ENCODE results near the gene SLIT3. TPM values are rescaled to one million over a fixed set of nuclear protein-coding genes. Genes with fewer than 3 reads are reported as not detected.
A peak's percentile ranks its signal among the peaks of the same experiment; 100 is the strongest.

Gene SLIT3
- total RNA-seq, 1 experiment from 2014 or later: 0.44 TPM

DNA sequence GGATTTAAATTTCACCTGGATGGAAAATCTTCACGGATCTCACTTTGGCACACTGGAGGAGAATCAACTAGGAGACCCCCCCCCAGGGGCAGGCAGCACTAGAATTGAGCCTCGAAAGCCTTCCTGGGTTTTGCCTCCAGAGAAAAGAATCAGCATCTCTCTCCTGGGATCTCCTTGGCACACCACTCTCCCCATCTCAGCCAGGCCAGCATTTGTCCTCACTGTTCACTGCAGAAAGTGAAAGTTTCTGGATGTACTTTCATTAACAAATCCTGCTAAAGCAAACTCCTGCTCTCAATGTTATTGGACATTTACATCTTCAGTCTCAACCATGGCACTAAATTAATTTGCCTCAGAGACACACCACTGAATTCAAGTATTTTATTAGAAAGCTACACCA lies 312.2 kb downstream of the SLIT3 start:
- Histone ChIP-seq H4K20me1 (ENCODE audit: low read length) (no peaks in the 10 kb centered on the region), H2AFZ (ENCODE audit: low read length) (no peak overlapping the region), H3K9me3 (ENCODE audit: low read length) (no peaks in the 10 kb centered on the region), H3K27me3 (ENCODE audit: low read length) (0 out of 2 replicates have a peak, but pooled peaks cover 20% of the 10 kb centered on the region), H3K9me2 (replicated peaks; ENCODE audit: low read length) (no peaks in the 10 kb centered on the region), H3F3A (ENCODE audit: low read length, unreplicated experiment) (no peaks in the 10 kb centered on the region), H3K4me2 (ENCODE audit: low read length) (no peak overlapping the region), H3K27ac (ENCODE audit: low read length) (no peak overlapping the region), H3K36me3 (ENCODE audit: low read depth, low read length) (no peaks in the 10 kb centered on the region), H3K9ac (ENCODE audit: low read length) (no peak overlapping the region), H3K4me3 (ENCODE audit: low read length) (no peak overlapping the region), H3K4me1 (ENCODE audit: insufficient read depth, low read length) (peaks cover 14% of the 10 kb centered on the region), H3K79me2 (ENCODE audit: low read length) (no peaks in the 10 kb centered on the region)
- TF ChIP-seq EZH2phosphoT487 (IDR thresholded peaks at IDR 0.05; ENCODE audit: borderline replicate concordance, low read length) (no peak), EZH2 (IDR thresholded peaks at IDR 0.05; ENCODE audit: low read length, unreplicated experiment) (no peak)
- TF ChIP-seq, protein P1, sequence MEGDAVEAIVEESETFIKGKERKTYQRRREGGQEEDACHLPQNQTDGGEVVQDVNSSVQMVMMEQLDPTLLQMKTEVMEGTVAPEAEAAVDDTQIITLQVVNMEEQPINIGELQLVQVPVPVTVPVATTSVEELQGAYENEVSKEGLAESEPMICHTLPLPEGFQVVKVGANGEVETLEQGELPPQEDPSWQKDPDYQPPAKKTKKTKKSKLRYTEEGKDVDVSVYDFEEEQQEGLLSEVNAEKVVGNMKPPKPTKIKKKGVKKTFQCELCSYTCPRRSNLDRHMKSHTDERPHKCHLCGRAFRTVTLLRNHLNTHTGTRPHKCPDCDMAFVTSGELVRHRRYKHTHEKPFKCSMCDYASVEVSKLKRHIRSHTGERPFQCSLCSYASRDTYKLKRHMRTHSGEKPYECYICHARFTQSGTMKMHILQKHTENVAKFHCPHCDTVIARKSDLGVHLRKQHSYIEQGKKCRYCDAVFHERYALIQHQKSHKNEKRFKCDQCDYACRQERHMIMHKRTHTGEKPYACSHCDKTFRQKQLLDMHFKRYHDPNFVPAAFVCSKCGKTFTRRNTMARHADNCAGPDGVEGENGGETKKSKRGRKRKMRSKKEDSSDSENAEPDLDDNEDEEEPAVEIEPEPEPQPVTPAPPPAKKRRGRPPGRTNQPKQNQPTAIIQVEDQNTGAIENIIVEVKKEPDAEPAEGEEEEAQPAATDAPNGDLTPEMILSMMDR (conservative IDR thresholded peaks at IDR 0.05; ENCODE audit: low read depth, low read length): no peak
- ATAC-seq (no peak), DNase-seq (no peak)
- CTCF ChIA-PET: no interaction called here
- no TSS peak for BruUV-seq (replicated peaks)
- POLR2A ChIA-PET (ENCODE audit: unreplicated experiment): no interaction called here
- intact Hi-C loops (cut with micrococcal nuclease): loop anchor here (5.0 to 10.0 kb wide), 4 partner anchors 164 to 1229 kb away; no protein-coding TSS in a partner anchor

DNA sequence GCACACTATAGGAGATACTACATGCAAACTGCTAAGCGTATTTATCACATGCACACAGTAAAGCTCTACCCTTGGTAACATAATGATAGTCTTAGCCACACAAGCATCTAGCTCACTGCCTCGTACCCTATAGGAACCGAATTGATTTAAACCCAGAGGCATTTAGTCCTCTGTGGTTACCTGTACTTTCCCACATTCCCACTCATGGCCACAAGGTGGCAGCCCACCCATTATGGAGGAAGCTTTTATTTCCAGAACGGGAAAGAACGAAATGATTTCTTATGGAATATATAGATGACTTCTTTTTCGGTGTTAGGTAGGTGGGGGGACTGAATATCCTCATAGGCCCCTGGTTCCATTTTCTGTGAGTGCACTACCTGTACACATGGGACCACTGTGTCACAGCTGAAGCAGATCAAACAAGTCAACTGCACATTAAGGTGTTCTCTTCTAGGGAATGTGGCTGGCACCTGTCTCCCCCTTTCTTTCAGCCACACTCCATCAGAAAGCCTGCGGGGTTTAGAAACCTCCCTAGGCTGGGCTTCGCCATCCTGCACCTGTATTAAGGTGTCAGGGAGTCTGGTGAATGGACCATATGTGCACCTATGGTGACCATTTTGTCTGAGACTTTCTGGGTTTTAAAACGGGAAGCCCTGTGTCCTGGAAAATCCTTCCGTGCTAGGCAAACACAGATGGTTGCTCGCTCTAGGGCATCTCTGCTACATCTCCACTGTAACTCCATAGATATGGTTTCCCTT lies 313.2 kb downstream of the SLIT3 start:
- intact Hi-C loops (cut with micrococcal nuclease): loop anchor here (1.0 to 10.0 kb wide), 7 partner anchors 165 to 1230 kb away; no protein-coding TSS in a partner anchor
- Histone ChIP-seq H3K36me3 (ENCODE audit: low read depth, low read length) (no peaks in the 10 kb centered on the region), H2AFZ (ENCODE audit: low read length) (peak overlapping the region; percentile 28; the same call in 1 of the 2 replicates), H3K9ac (ENCODE audit: low read length) (no peak overlapping the region), H3K79me2 (ENCODE audit: low read length) (no peaks in the 10 kb centered on the region), H3K4me3 (ENCODE audit: low read length) (peak overlapping the region; percentile 10; the same call in 1 of the 2 replicates), H4K20me1 (ENCODE audit: low read length) (no peaks in the 10 kb centered on the region), H3K9me2 (replicated peaks; ENCODE audit: low read length) (no peaks in the 10 kb centered on the region), H3K27ac (ENCODE audit: low read length) (no peak overlapping the region), H3K4me2 (ENCODE audit: low read length) (peak overlapping the region; percentile 52), H3K9me3 (ENCODE audit: low read length) (no peaks in the 10 kb centered on the region), H3F3A (ENCODE audit: low read length, unreplicated experiment) (no peaks in the 10 kb centered on the region), H3K27me3 (ENCODE audit: low read length) (0 out of 2 replicates have a peak, but pooled peaks cover 20% of the 10 kb centered on the region), H3K4me1 (ENCODE audit: insufficient read depth, low read length) (peaks cover 14% of the 10 kb centered on the region)
- no TSS peak for BruUV-seq (replicated peaks)
- no peak for TF ChIP-seq EZH2phosphoT487 (IDR thresholded peaks at IDR 0.05; ENCODE audit: borderline replicate concordance, low read length)
- TF ChIP-seq, protein P1 (conservative IDR thresholded peaks at IDR 0.05; ENCODE audit: low read depth, low read length): peak; percentile 97
- peak; percentile 90 for DNase-seq
- POLR2A ChIA-PET (ENCODE audit: unreplicated experiment): no interaction called here
- CTCF ChIA-PET: interaction anchor here (0.6 to 0.7 kb wide), 2 partner anchors 210 to 1036 kb away, joined by 3 to 14 read pairs; no protein-coding TSS in a partner anchor
- ATAC-seq: peak; percentile 80

DNA sequence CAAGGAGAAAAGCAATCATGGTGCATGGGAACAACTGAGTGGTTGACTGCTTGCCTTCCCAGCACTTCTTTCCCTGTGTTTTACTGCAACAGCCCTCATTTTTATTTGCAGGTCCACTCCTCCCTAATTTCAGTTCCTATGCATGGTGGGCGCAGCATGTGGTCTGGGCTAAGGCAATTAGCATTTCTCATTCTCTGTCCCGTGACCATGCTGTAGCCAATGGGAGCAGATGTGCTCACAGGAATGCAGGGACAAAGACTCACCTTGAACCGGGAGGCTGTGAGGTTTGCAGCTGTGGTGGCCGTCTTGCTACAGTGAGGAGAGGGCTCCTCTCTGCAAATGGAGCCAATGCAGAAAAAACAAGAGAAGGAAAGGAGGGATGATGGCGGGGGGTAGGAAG lies 315.5 kb downstream of the SLIT3 start:
- ATAC-seq: no peak
- Histone ChIP-seq H3K27ac (ENCODE audit: low read length) (no peak overlapping the region), H3K4me1 (ENCODE audit: insufficient read depth, low read length) (no peaks in the 10 kb centered on the region), H3K36me3 (ENCODE audit: low read depth, low read length) (no peaks in the 10 kb centered on the region), H3K9me3 (ENCODE audit: low read length) (no peaks in the 10 kb centered on the region), H3K4me3 (ENCODE audit: low read length) (no peak overlapping the region), H3K27me3 (ENCODE audit: low read length) (0 out of 2 replicates have a peak, but pooled peaks cover 20% of the 10 kb centered on the region), H3F3A (ENCODE audit: low read length, unreplicated experiment) (no peaks in the 10 kb centered on the region), H3K9ac (ENCODE audit: low read length) (no peak overlapping the region), H3K79me2 (ENCODE audit: low read length) (no peaks in the 10 kb centered on the region), H2AFZ (ENCODE audit: low read length) (no peak overlapping the region), H3K4me2 (ENCODE audit: low read length) (no peak overlapping the region), H3K9me2 (replicated peaks; ENCODE audit: low read length) (no peaks in the 10 kb centered on the region), H4K20me1 (ENCODE audit: low read length) (no peaks in the 10 kb centered on the region)
- intact Hi-C loops (cut with micrococcal nuclease): loop anchor here (5.0 to 10.0 kb wide), 4 partner anchors 167 to 1232 kb away; no protein-coding TSS in a partner anchor
- POLR2A ChIA-PET (ENCODE audit: unreplicated experiment): no interaction called here
- CTCF ChIA-PET: no interaction called here
- no peak for TF ChIP-seq EZH2phosphoT487 (IDR thresholded peaks at IDR 0.05; ENCODE audit: borderline replicate concordance, low read length)
- TF ChIP-seq EZH2 (IDR thresholded peaks at IDR 0.05; ENCODE audit: low read length, unreplicated experiment): no peak
- TF ChIP-seq, protein P1 (conservative IDR thresholded peaks at IDR 0.05; ENCODE audit: low read depth, low read length): no peak
- no peak for DNase-seq
- no TSS peak for BruUV-seq (replicated peaks)

Measured in PC-3 (cell line).